ENCODE data around the gene ALS2. TPM values are rescaled to one million over a fixed set of nuclear protein-coding genes. Genes with fewer than 3 reads are reported as not detected.

Gene ALS2
- total and polyA plus RNA-seq, 2 of the 8 experiments (the other 6 are each of a cell fraction or from before 2014, with no cell fraction given) = 12.1 to 34.5 TPM

- Histone ChIP-seq H3K79me1 (ENCODE audit: low read depth, low read length) (no peaks in the 10 kb centered on the region), H2AFZ (ENCODE audit: low read length) (no peak overlapping the region), H4K91ac (replicated peaks; ENCODE audit: insufficient read length, low read length) (no peak overlapping the region), H4K5ac (ENCODE audit: insufficient read length, low read depth, low read length) (no peak overlapping the region), H3K79me2 (ENCODE audit: control insufficient read depth in 1 of 2, insufficient read depth in 2 of 2, low read length in 2 of 2) (no peaks in the 10 kb centered on the region), H2BK120ac (replicated peaks; ENCODE audit: low read depth, low read length) (no peak overlapping the region), H3K9ac (replicated peaks in 1 of 4; ENCODE audit: extremely low read depth in 1 of 4, low read depth in 3 of 4, low read length in 3 of 4) (peak overlapping the region in 1 of 4 experiments; percentile 1; a peak in 1 of 7 replicates), H4K20me1 (replicated peaks in 1 of 2; ENCODE audit: control insufficient read depth in 1 of 2, insufficient read depth in 2 of 2, low read length in 2 of 2) (no peaks in the 10 kb centered on the region), H3K23ac (ENCODE audit: insufficient read length) (no peak overlapping the region), H3K4ac (replicated peaks; ENCODE audit: insufficient read length, low read depth, low read length) (no peak overlapping the region), H3K4me2 (ENCODE audit: insufficient read depth in 1 of 2, low read depth in 2 of 2, low read length in 2 of 2) (no peak overlapping the region), H2BK12ac (ENCODE audit: low read depth, low read length) (no peak overlapping the region), H3K56ac (replicated peaks; ENCODE audit: insufficient read length, low read depth, low read length) (no peak overlapping the region), H3K27ac (ENCODE audit: low read depth, low read length) (no peak overlapping the region), H4K8ac (ENCODE audit: extremely low read depth, insufficient read depth, low read length) (no peak overlapping the region), H3K23me2 (ENCODE audit: low read depth, low read length) (no peaks in the 10 kb centered on the region), H3K36me3 (ENCODE audit: control insufficient read depth in 2 of 4, insufficient read depth in 4 of 4, low read length in 3 of 4) (peaks cover 3 to 25% (median 14%) of the 10 kb centered on the region in 4 experiments; a peak in 6 of 8 replicates), H2AK5ac (ENCODE audit: low read depth, low read length) (no peak overlapping the region), H3K27me3 (replicated peaks in 1 of 4; ENCODE audit: control insufficient read depth in 3 of 4, extremely low read depth in 1 of 4, insufficient read depth in 3 of 4, low read length in 3 of 4) (no peaks in the 10 kb centered on the region), H2BK20ac (ENCODE audit: low read length) (no peak overlapping the region), H2BK15ac (ENCODE audit: low read length) (no peak overlapping the region), H3K14ac (ENCODE audit: insufficient read length) (no peak overlapping the region), H3K4me1 (replicated peaks in 1 of 4; ENCODE audit: control insufficient read depth in 3 of 4, insufficient read depth in 4 of 4, low read length in 3 of 4) (no peaks in the 10 kb centered on the region), H3K18ac (ENCODE audit: extremely low read depth, low read length) (no peak overlapping the region), H3K4me3 (ENCODE audit: extremely low read depth in 1 of 4, insufficient read depth in 2 of 4, low read depth in 3 of 4, low read length in 4 of 4) (no peak overlapping the region), H3K9me3 (ENCODE audit: insufficient read depth in 2 of 2, low read depth in 1 of 2, low read length in 1 of 2) (no peaks in the 10 kb centered on the region), H2BK5ac (ENCODE audit: low read depth, low read length) (no peak overlapping the region)
- no peak for TF ChIP-seq ATF2 (IDR thresholded peaks at IDR 0.05; ENCODE audit: low read length)
- DNase-seq (ENCODE audit: low read depth in 1 of 2, low spot score in 2 of 2) = no peak
- ChIA-PET POLR2A (ENCODE audit: partially characterized antibody) (no interaction called here), CTCF (ENCODE audit: partially characterized antibody) (no interaction called here)
- 72% methylated on average over 5 of the region's 5 CpGs; no CpG with 5 or more reads in 1 of the 2 experiments for WGBS, 2 experiments (ENCODE audit: extremely low coverage in 1 of 2, insufficient coverage in 1 of 2, insufficient read length in 1 of 2, insufficient replicate concordance in 2 of 2, low coverage in 1 of 2, low lambda C conversion rate in 2 of 2, missing lambda C conversion rate in 1 of 2)
- peak; percentile 45 for FAIRE-seq
These were observed 50.0 kb downstream of the ALS2 start for GRCh38 chr2:201730651-201731285.

Measured in H1 (cell line).